ENCODE results near the gene C1QL4. TPM values are rescaled to one million over a fixed set of nuclear protein-coding genes. Genes with fewer than 3 reads are reported as not detected.

The C1QL4 gene
- total and polyA plus RNA-seq, 2 donors (not counting 1 experiment from before 2014, with no cell fraction given) = not detected

DNA sequence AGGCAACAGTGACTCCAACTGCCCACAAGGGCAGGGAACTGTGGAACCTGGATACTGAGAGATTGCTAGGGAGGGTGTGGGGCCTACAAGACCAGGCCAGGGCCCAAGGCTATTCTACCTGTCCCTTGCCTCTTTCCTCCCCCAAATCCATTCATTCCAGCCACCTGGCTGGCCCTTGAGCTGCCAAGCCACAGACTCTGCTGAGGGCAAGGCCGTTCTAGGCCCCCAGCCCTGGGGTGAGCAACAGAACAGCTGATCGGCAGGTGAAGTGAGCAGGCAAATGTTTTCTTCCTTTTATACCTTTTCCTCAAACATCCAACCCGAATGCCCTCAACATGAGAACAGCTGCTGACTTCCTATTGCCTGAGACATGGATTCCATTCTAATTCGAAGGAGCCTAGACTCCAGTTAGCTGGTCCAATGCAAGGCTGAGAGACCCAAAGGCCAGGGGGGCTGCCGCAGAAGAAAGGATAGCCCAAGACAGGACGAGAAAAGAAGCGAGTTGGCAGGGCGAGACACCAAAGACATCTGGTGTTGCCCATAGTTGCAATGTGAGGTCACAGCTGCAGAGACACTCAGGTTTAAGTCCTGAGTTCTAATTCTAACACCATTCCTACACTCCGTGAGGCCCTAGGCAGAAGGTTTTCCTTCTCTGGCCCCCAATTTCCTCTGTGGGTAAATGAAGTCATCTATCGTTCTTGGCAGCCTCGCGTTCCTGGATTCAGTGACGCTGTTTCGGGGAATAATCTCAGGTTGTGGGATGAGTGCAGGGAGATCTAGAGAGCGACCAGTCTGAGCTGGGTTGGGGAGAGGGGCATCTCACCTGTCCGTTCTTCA is 1.7 kb downstream of the C1QL4 start:
- ATAC-seq (ENCODE audit: low read depth) = no peak
- CTCF ChIA-PET = interaction anchor here (0.6 to 8.5 kb wide), 6 partner anchors 13 to 177 kb away, joined by 3 to 95 read pairs (median 3); partner anchors contain the start of genes DNAJC22, PRPH and TROAP
- H2AFZ ChIP-seq (ENCODE audit: insufficient read depth, low read depth, low read length, poor library complexity, severe bottlenecking) = no peak overlapping the region
- H4K20me1 ChIP-seq (ENCODE audit: control insufficient read depth, insufficient read depth, low read length, poor library complexity, severe bottlenecking) = no peaks in the 10 kb centered on the region
- Mint-ChIP-seq H3K4me3 (peak overlapping the region; percentile 58), H3K27me3 (peaks cover 72% of the 10 kb centered on the region), H3K27ac (peak overlapping the region; percentile 63), H3K9me3 (ENCODE audit: insufficient read depth) (no peaks in the 10 kb centered on the region), H3K4me1 (peaks cover 35% of the 10 kb centered on the region)
- H3K27me3 ChIP-seq (replicated peaks in 1 of 4; ENCODE audit: control extremely low read depth in 1 of 4, control insufficient read depth in 3 of 4, insufficient read depth in 4 of 4, low read length in 3 of 4) = peaks cover 0 to 81% (median 49%) of the 10 kb centered on the region in 4 experiments
- H3K79me2 ChIP-seq (ENCODE audit: control insufficient read depth, insufficient read depth, low read length) = no peaks in the 10 kb centered on the region
- H3K36me3 ChIP-seq (replicated peaks in 1 of 2; ENCODE audit: control extremely low read depth in 1 of 2, control insufficient read depth in 1 of 2, extremely low read depth in 1 of 2, insufficient read depth in 2 of 2, low read length in 1 of 2) = no peaks in the 10 kb centered on the region
- 44% methylated on average over 16 of the region's 16 CpGs for WGBS (ENCODE audit: insufficient coverage)
- H3K4me2 ChIP-seq (replicated peaks; ENCODE audit: low read depth, low read length, poor library complexity, severe bottlenecking) = peak overlapping the region; percentile 86
- H3K9me3 ChIP-seq (ENCODE audit: control extremely low read depth in 1 of 3, control insufficient read depth in 2 of 3, insufficient read depth in 1 of 3, low read length in 2 of 3) = peaks cover 0 to 25% (median 0%) of the 10 kb centered on the region in 3 donors
- intact Hi-C loops (cut with micrococcal nuclease) = no loop called here
- POLR2A ChIA-PET = no interaction called here
- H3K9ac ChIP-seq (ENCODE audit: low read length) = no peak overlapping the region
- H3K4me3 ChIP-seq (ENCODE audit: control extremely low read depth in 1 of 5, extremely low read depth in 1 of 5, insufficient read depth in 1 of 5, low read depth in 2 of 5, low read length in 4 of 5) = no peak overlapping the region
- TF ChIP-seq, protein P1, sequence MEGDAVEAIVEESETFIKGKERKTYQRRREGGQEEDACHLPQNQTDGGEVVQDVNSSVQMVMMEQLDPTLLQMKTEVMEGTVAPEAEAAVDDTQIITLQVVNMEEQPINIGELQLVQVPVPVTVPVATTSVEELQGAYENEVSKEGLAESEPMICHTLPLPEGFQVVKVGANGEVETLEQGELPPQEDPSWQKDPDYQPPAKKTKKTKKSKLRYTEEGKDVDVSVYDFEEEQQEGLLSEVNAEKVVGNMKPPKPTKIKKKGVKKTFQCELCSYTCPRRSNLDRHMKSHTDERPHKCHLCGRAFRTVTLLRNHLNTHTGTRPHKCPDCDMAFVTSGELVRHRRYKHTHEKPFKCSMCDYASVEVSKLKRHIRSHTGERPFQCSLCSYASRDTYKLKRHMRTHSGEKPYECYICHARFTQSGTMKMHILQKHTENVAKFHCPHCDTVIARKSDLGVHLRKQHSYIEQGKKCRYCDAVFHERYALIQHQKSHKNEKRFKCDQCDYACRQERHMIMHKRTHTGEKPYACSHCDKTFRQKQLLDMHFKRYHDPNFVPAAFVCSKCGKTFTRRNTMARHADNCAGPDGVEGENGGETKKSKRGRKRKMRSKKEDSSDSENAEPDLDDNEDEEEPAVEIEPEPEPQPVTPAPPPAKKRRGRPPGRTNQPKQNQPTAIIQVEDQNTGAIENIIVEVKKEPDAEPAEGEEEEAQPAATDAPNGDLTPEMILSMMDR (IDR thresholded peaks at IDR 0.05) = no peak
- no peak for TF ChIP-seq EZH2 (IDR thresholded peaks at IDR 0.05; ENCODE audit: borderline replicate concordance, insufficient read depth, low read depth, low read length, poor library complexity, severe bottlenecking)
- H3K4me1 ChIP-seq (ENCODE audit: control insufficient read depth in 2 of 2, insufficient read depth in 2 of 2, low read length in 2 of 2) = peaks cover 36 to 39% of the 10 kb centered on the region in 2 donors
- DNase-seq = peak; percentile 45
- no peak overlapping the region for H3K27ac ChIP-seq (ENCODE audit: low read length in 2 of 2)

DNA sequence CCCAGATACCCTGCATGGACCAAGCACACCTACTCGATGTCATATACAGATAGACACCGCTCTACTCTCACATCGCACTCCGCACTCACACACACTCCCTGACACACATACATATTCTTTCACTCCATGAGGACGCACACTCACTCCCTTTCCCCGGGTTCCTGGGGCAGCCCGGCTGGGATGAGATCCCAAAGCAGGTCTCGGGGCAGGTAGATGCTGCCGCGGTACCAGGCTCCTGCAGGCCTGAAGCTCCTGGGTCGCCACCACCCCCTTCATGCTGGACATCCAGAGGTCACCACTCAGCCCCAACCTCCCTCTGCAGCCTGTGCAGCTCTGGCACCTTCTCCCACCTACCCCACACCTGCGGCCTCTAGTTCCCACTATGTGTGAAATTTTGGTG is 2.3 kb downstream of the C1QL4 start:
- no peak for ATAC-seq (ENCODE audit: low read depth)
- intact Hi-C loops (cut with micrococcal nuclease) = no loop called here
- no peaks in the 10 kb centered on the region for H3K79me2 ChIP-seq (ENCODE audit: control insufficient read depth, insufficient read depth, low read length)
- no peaks in the 10 kb centered on the region for H4K20me1 ChIP-seq (ENCODE audit: control insufficient read depth, insufficient read depth, low read length, poor library complexity, severe bottlenecking)
- no peak overlapping the region for H3K4me2 ChIP-seq (replicated peaks; ENCODE audit: low read depth, low read length, poor library complexity, severe bottlenecking)
- Mint-ChIP-seq H3K9me3 (ENCODE audit: insufficient read depth) (no peaks in the 10 kb centered on the region), H3K27ac (no peak overlapping the region), H3K4me3 (no peak overlapping the region), H3K4me1 (peaks cover 35% of the 10 kb centered on the region), H3K27me3 (peaks cover 67% of the 10 kb centered on the region)
- peaks cover 0 to 79% (median 49%) of the 10 kb centered on the region in 4 experiments for H3K27me3 ChIP-seq (replicated peaks in 1 of 4; ENCODE audit: control extremely low read depth in 1 of 4, control insufficient read depth in 3 of 4, insufficient read depth in 4 of 4, low read length in 3 of 4)
- TF ChIP-seq EZH2 (IDR thresholded peaks at IDR 0.05; ENCODE audit: borderline replicate concordance, insufficient read depth, low read depth, low read length, poor library complexity, severe bottlenecking) = no peak
- TF ChIP-seq, protein P1 (IDR thresholded peaks at IDR 0.05) = no peak
- no peak overlapping the region for H3K9ac ChIP-seq (ENCODE audit: low read length)
- no peak for DNase-seq
- 46% methylated on average over 10 of the region's 12 CpGs for WGBS (ENCODE audit: insufficient coverage)
- peaks cover 0 to 25% (median 0%) of the 10 kb centered on the region in 3 donors for H3K9me3 ChIP-seq (ENCODE audit: control extremely low read depth in 1 of 3, control insufficient read depth in 2 of 3, insufficient read depth in 1 of 3, low read length in 2 of 3)
- peaks cover 36 to 39% of the 10 kb centered on the region in 2 donors for H3K4me1 ChIP-seq (ENCODE audit: control insufficient read depth in 2 of 2, insufficient read depth in 2 of 2, low read length in 2 of 2)
- H2AFZ ChIP-seq (ENCODE audit: insufficient read depth, low read depth, low read length, poor library complexity, severe bottlenecking) = no peak overlapping the region
- no peak overlapping the region for H3K27ac ChIP-seq (ENCODE audit: low read length in 2 of 2)
- CTCF ChIA-PET = interaction anchor here (1.2 to 8.5 kb wide), 3 partner anchors 12 to 46 kb away, joined by 3 to 95 read pairs (median 6); partner anchors contain the start of genes DNAJC22 and TROAP
- H3K4me3 ChIP-seq (ENCODE audit: control extremely low read depth in 1 of 5, extremely low read depth in 1 of 5, insufficient read depth in 1 of 5, low read depth in 2 of 5, low read length in 4 of 5) = no peak overlapping the region
- POLR2A ChIA-PET = no interaction called here
- no peaks in the 10 kb centered on the region for H3K36me3 ChIP-seq (replicated peaks in 1 of 2; ENCODE audit: control extremely low read depth in 1 of 2, control insufficient read depth in 1 of 2, extremely low read depth in 1 of 2, insufficient read depth in 2 of 2, low read length in 1 of 2)
